Omental fat pad (tissue), 4 donors: Measurements from ENCODE around the gene TRMT2A. TPM values are rescaled to one million over a fixed set of nuclear protein-coding genes. Genes with fewer than 3 reads are reported as not detected.

Source experiments
- ATAC-seq: fragments of 150-250 bp; one replicate; pipeline ENCODE4 v1.9.1; 2016; ENCODE audit warnings: mild to moderate bottlenecking, moderate library complexity; ENCODE audit not compliant: low FRiP score
- DNase-seq: peaks from one replicate; pipeline ENCODE4 v3.0.0-alpha.2; 2019; ENCODE audit warnings: low spot score
- CTCF ChIP-seq, 3 donors: fragments of 450-650 bp; IDR thresholded peaks; one replicate each; pipeline ENCODE4 v1.5.1; 2016 to 2017; ENCODE audit warnings: antibody characterized with exemption in 3 of 3, mild to moderate bottlenecking in 3 of 3, moderate library complexity in 2 of 3
- total RNA-seq, 4 donors: library from RNA; depleted of rRNA; stranded (reverse); fragments of >200 nt; gene quantifications; one replicate each; pipeline ENCODE4 v1.1.0, GENCODE V29; 2016

The TRMT2A gene
- total RNA-seq, 4 donors from 2014 or later, result 32.4 to 58.5 (median 49.0) TPM

- DNase-seq, result no peak
- no peak for ATAC-seq
- no peak for TF ChIP-seq CTCF (IDR thresholded peaks at IDR 0.05)
These were observed 11.4 kb downstream of the TRMT2A start for GRCh38 chr22:20105456-20106204.

GRCh38 chr22:20102203-20102780 lies 14.7 kb downstream of the TRMT2A start:
- no peak for DNase-seq
- no peak for ATAC-seq
- TF ChIP-seq CTCF (IDR thresholded peaks at IDR 0.05), result no peak

GRCh38 chr22:20101638-20102037 lies 15.4 kb downstream of the TRMT2A start:
- no peak for DNase-seq
- no peak for TF ChIP-seq CTCF (IDR thresholded peaks at IDR 0.05)
- ATAC-seq, result no peak

- DNase-seq, result no peak
- ATAC-seq, result no peak
- no peak for TF ChIP-seq CTCF (IDR thresholded peaks at IDR 0.05)
These were observed 17.8 kb downstream of the TRMT2A start for GRCh38 chr22:20099099-20099711.

- ATAC-seq (no peak), DNase-seq (no peak)
- no peak for TF ChIP-seq CTCF (IDR thresholded peaks at IDR 0.05)
These were observed 20.2 kb downstream of the TRMT2A start for GRCh38 chr22:20096574-20097420.

GRCh38 chr22:20095521-20095920 lies 21.5 kb downstream of the TRMT2A start:
- ATAC-seq (no peak), DNase-seq (no peak)
- TF ChIP-seq CTCF (IDR thresholded peaks at IDR 0.05), result no peak
